Colonic mucosa (tissue), 4 donors: ENCODE data around the gene CDC25C. TPM values are rescaled to one million over a fixed set of nuclear protein-coding genes. Genes with fewer than 3 reads are reported as not detected.
A peak's percentile ranks its signal among the peaks of the same experiment; 100 is the strongest.

Experiments used
- DNase-seq: peaks from one replicate; pipeline ENCODE4 v3.0.0-alpha.2; 2020
- H3K27ac ChIP-seq: fragments of 200-600 bp; one replicate; pipeline ENCODE4 v1.8.0; 2021
- H3K27me3 ChIP-seq: fragments of 200-600 bp; one replicate; pipeline ENCODE4 v1.8.0; 2021
- H3K36me3 ChIP-seq: fragments of 200-600 bp; one replicate; pipeline ENCODE4 v1.8.0; 2021
- H3K4me1 ChIP-seq: fragments of 200-600 bp; one replicate; pipeline ENCODE4 v1.8.0; 2021; ENCODE audit warnings: mild to moderate bottlenecking
- H3K4me3 ChIP-seq: fragments of 200-600 bp; one replicate; pipeline ENCODE4 v1.8.0; 2021
- H3K9ac ChIP-seq, 2 donors: one replicate each; pipeline ENCODE4 v1.7.0; 2013; ENCODE audit warnings: control low read depth in 2 of 2, low read depth in 2 of 2, low read length in 2 of 2
- H3K9me3 ChIP-seq: fragments of 200-600 bp; one replicate; pipeline ENCODE4 v1.8.0; 2021
- CTCF ChIP-seq: fragments of 200-600 bp; IDR thresholded peaks from one replicate; pipeline ENCODE4 v1.8.0; 2022; ENCODE audit warnings: antibody characterized with exemption, mild to moderate bottlenecking
- intact Hi-C: fragments of 100-400 bp; cut with DNase I; formaldehyde crosslinking; loops from one replicate; pipeline ENCODE4 v1.14.1; 2022
- total RNA-seq, 2 donors: library from RNA; stranded (reverse); fragmentation: NEBNext Ultra II Directional in 1 of 2; extraction: Animal tissue kit (Norgen Biotek cat#: 25700) in 1 of 2; gene quantifications; one replicate each; pipeline ENCODE4 v1.2.1, GENCODE V29; 2021
- donor health status: healthy.
- donor health status: DM: no; HTN: no; CAD: no.
- donor health status: DM: no; HTN: no; CAD: no.

CDC25C gene
- total RNA-seq, 2 donors from 2014 or later = 4.3 to 10.2 TPM

GRCh38 chr5:138352071-138352721 is 20.6 kb upstream of the CDC25C start, which contains the start of gene KDM3B:
Gene KDM3B, plus strand, starts transcription at chr5:138352685. Its CDS starts 111 bp downstream, at chr5:138352796.
- no peaks in the 10 kb centered on the region for H3K4me1 ChIP-seq
- peak; percentile 87 for DNase-seq
- no peaks in the 10 kb centered on the region for H3K36me3 ChIP-seq
- TF ChIP-seq CTCF = peak; percentile 99
- H3K9me3 ChIP-seq = no peaks in the 10 kb centered on the region
- intact Hi-C loops = no loop called here
- H3K9ac ChIP-seq = peak within 1 kb of the TSS; percentile 97 to 98
- peak within 1 kb of the TSS; percentile 99 for H3K27ac ChIP-seq
- H3K27me3 ChIP-seq = no peaks in the 10 kb centered on the region
- H3K4me3 ChIP-seq = peak within 1 kb of the TSS; percentile 96

- Histone ChIP-seq H3K27ac (no peak overlapping the region), H3K4me3 (no peak overlapping the region), H3K4me1 (no peaks in the 10 kb centered on the region), H3K9me3 (no peaks in the 10 kb centered on the region), H3K36me3 (no peaks in the 10 kb centered on the region), H3K9ac (no peak overlapping the region), H3K27me3 (no peaks in the 10 kb centered on the region)
- no peak for DNase-seq
- TF ChIP-seq CTCF = no peak
- intact Hi-C loops = no loop called here
These were observed 19.9 kb upstream of the CDC25C start for GRCh38 chr5:138351517-138351916.

GRCh38 chr5:138351056-138351455 is 19.5 kb upstream of the CDC25C start:
- no peak for DNase-seq
- intact Hi-C loops = no loop called here
- Histone ChIP-seq H3K27me3 (no peaks in the 10 kb centered on the region), H3K9ac (no peak overlapping the region), H3K4me3 (no peak overlapping the region), H3K9me3 (no peaks in the 10 kb centered on the region), H3K27ac (no peak overlapping the region), H3K4me1 (no peaks in the 10 kb centered on the region), H3K36me3 (peaks cover under 1% of the 10 kb centered on the region)
- TF ChIP-seq CTCF = no peak

- H3K36me3 ChIP-seq = peaks cover 5% of the 10 kb centered on the region
- no peaks in the 10 kb centered on the region for H3K9me3 ChIP-seq
- no peak overlapping the region for H3K27ac ChIP-seq
- H3K27me3 ChIP-seq = no peaks in the 10 kb centered on the region
- TF ChIP-seq CTCF = no peak
- no peak overlapping the region for H3K9ac ChIP-seq
- no peak overlapping the region for H3K4me3 ChIP-seq
- intact Hi-C loops = no loop called here
- no peak for DNase-seq
- no peaks in the 10 kb centered on the region for H3K4me1 ChIP-seq
These were observed 18.9 kb upstream of the CDC25C start for GRCh38 chr5:138350563-138350890.

- Histone ChIP-seq H3K9ac (no peak overlapping the region), H3K4me1 (no peaks in the 10 kb centered on the region), H3K27ac (no peak overlapping the region), H3K36me3 (peaks cover 6% of the 10 kb centered on the region), H3K9me3 (no peaks in the 10 kb centered on the region), H3K4me3 (no peak overlapping the region), H3K27me3 (no peaks in the 10 kb centered on the region)
- intact Hi-C loops = no loop called here
- TF ChIP-seq CTCF = no peak
- no peak for DNase-seq
These were observed 18.4 kb upstream of the CDC25C start for GRCh38 chr5:138349852-138350562.
